Endothelial cell of umbilical vein (primary cell): Measurements from ENCODE around the gene STXBP5. TPM values are rescaled to one million over a fixed set of nuclear protein-coding genes. Genes with fewer than 3 reads are reported as not detected.
A peak's percentile ranks its signal among the peaks of the same experiment; 100 is the strongest.

Experiments used
- BruUV-seq: library from RNA; stranded (reverse); fragments of 400-500 nt; replicated peaks from 2 replicates; lab custom pipeline; 2021; lab: Mats Ljungman, UMichigan
- CTCF ChIA-PET: fragments of 300-600, 350-600 bp; sonication (Branson Sonifier 250); formaldehyde crosslinking; loops from one replicate; lab custom pipeline; 2021; ENCODE audit warnings: antibody characterized with exemption, inconsistent platforms; lab: Charles Lee
- POLR2A ChIA-PET: fragments of 300-600, 350-600 bp; sonication (Branson Sonifier 250); formaldehyde crosslinking; loops from one replicate; lab custom pipeline; 2021; ENCODE audit warnings: antibody characterized with exemption, inconsistent platforms; lab: Charles Lee
- DNase-seq: peaks from one replicate; pipeline ENCODE4 v3.0.0-alpha.2; 2011; ENCODE audit warnings: low read depth, low spot score
- FAIRE-seq: peaks from 2 replicates; lab custom pipeline; 2011; peaks lifted over from hg19 to GRCh38; lab: Jason Lieb, UNC
- H2AFZ ChIP-seq: 2 replicates; pipeline ENCODE4 v1.6.0; 2012; ENCODE audit warnings: low read depth, low read length, control low read depth, inconsistent platforms
- H3K27ac ChIP-seq: 2 replicates; pipeline ENCODE4 v1.5.1; 2011; ENCODE audit warnings: low read depth, mild to moderate bottlenecking, control low read depth, low read length, moderate library complexity; ENCODE audit not compliant: insufficient read depth
- H3K27me3 ChIP-seq, 2 experiments: 2 replicates each; pipeline versions ENCODE4 v1.6.0 to v1.6.1; 2011; ENCODE audit warnings: low read length in 2 of 2, mixed read lengths in 1 of 2; ENCODE audit not compliant: control insufficient read depth in 2 of 2, insufficient read depth in 2 of 2
- H3K36me3 ChIP-seq, 2 experiments: 2 replicates in 1 of 2; 3 replicates in 1 of 2; pipeline ENCODE4 v1.5.1; 2011; ENCODE audit warnings: low read length in 2 of 2, mild to moderate bottlenecking in 1 of 2, moderate library complexity in 1 of 2; ENCODE audit not compliant: control insufficient read depth in 2 of 2, insufficient read depth in 2 of 2; ENCODE audit errors: extremely low read depth in 1 of 2
- H3K4me1 ChIP-seq: 3 replicates; pipeline ENCODE4 v1.5.1; 2011; ENCODE audit warnings: mild to moderate bottlenecking, low read length; ENCODE audit not compliant: control insufficient read depth, insufficient read depth; ENCODE audit errors: extremely low read depth
- H3K4me2 ChIP-seq: 2 replicates; pipeline ENCODE4 v1.6.1; 2011; ENCODE audit warnings: low read length, control low read depth, mixed read lengths; ENCODE audit not compliant: insufficient read depth
- H3K4me3 ChIP-seq, 3 experiments: fragments of 200-600 bp in 1 of 3; sonication (generic), shearing (Covaris generic) in 1 of 3; replicated peaks in 1 of 3; 2 replicates each; pipeline ENCODE4 v1.5.1; 2011 to 2016; ENCODE audit warnings: control low read depth in 3 of 3, low read length in 3 of 3, mild to moderate bottlenecking in 2 of 3, inconsistent platforms in 1 of 3, low read depth in 1 of 3, moderate library complexity in 1 of 3; ENCODE audit not compliant: insufficient read depth in 1 of 3
- H3K79me2 ChIP-seq: 2 replicates; pipeline ENCODE4 v1.6.0; 2012; ENCODE audit warnings: low read length, inconsistent platforms; ENCODE audit not compliant: control insufficient read depth, insufficient read depth
- H3K9ac ChIP-seq: replicated peaks from 2 replicates; pipeline ENCODE3; 2011; ENCODE audit warnings: low read length, control low read depth; ENCODE audit not compliant: insufficient read depth; ENCODE audit errors: extremely low read depth
- H3K9me1 ChIP-seq: replicated peaks from 3 replicates; pipeline ENCODE4 v1.6.0; 2011; ENCODE audit warnings: mild to moderate bottlenecking, low read length; ENCODE audit not compliant: control insufficient read depth, insufficient read depth; ENCODE audit errors: extremely low read depth
- H3K9me3 ChIP-seq: replicated peaks from 2 replicates; pipeline ENCODE4 v1.5.1; 2012; ENCODE audit warnings: low read length, inconsistent platforms; ENCODE audit not compliant: control insufficient read depth, insufficient read depth
- H4K20me1 ChIP-seq: replicated peaks from 2 replicates; pipeline ENCODE3; 2011; ENCODE audit warnings: mild to moderate bottlenecking, low read length; ENCODE audit not compliant: control insufficient read depth, insufficient read depth; ENCODE audit errors: extremely low read depth
- EZH2 ChIP-seq: IDR thresholded peaks from 2 replicates; pipeline ENCODE4 v1.6.1; 2012; ENCODE audit warnings: borderline replicate concordance, low read depth, mild to moderate bottlenecking, moderate library complexity, low read length, inconsistent platforms; ENCODE audit not compliant: severe bottlenecking
- FOS ChIP-seq: IDR thresholded peaks from 2 replicates; pipeline ENCODE4 v1.6.1; 2011; ENCODE audit warnings: mild to moderate bottlenecking, low read length, moderate library complexity, borderline replicate concordance; ENCODE audit not compliant: insufficient read depth
- GATA2 ChIP-seq: IDR thresholded peaks from 2 replicates; pipeline ENCODE4 v1.7.0; 2011; ENCODE audit warnings: low read depth, mild to moderate bottlenecking, moderate library complexity, mixed read lengths, low read length; ENCODE audit not compliant: insufficient read length, insufficient read depth
- JUN ChIP-seq: IDR thresholded peaks from 2 replicates; pipeline ENCODE4 v1.6.1; 2011; ENCODE audit warnings: borderline replicate concordance, low read depth; ENCODE audit not compliant: insufficient read length, insufficient read depth
- MAX ChIP-seq: IDR thresholded peaks from 2 replicates; pipeline ENCODE4 v1.6.1; 2011; ENCODE audit not compliant: insufficient read depth, insufficient read length
- MYC ChIP-seq: IDR thresholded peaks from one replicate; pipeline ENCODE4 v1.6.1; 2011; ENCODE audit warnings: mild to moderate bottlenecking, low read depth, low read length
- POLR2A ChIP-seq: IDR thresholded peaks from 2 replicates; pipeline ENCODE4 v1.6.1; 2012; ENCODE audit warnings: low read depth, mild to moderate bottlenecking, control low read depth, low read length
- POLR2AphosphoS5 ChIP-seq: IDR thresholded peaks from 2 replicates; pipeline ENCODE4 v1.6.1; 2012; ENCODE audit warnings: low read depth, mild to moderate bottlenecking, control low read depth, low read length, moderate library complexity; ENCODE audit not compliant: insufficient read depth
- dilution Hi-C: fragments of 300-500 bp; cut with MboI; formaldehyde crosslinking; loops from one replicate; pipeline ENCODE4 v1.15.0; 2019; ENCODE audit warnings: low sequenced_read_pairs; ENCODE audit not compliant: extremely low pct_ligation_motif_present
- intact Hi-C: fragments of 100-400 bp; cut with micrococcal nuclease; formaldehyde crosslinking; loops from one replicate; pipeline ENCODE4 v1.10.0; 2022
- polyA plus RNA-seq, 4 experiments: library from polyadenylated mRNA; depleted of rRNA in 3 of 4; stranded (reverse) in 3 of 4; unstranded in 1 of 4; fragments of >200 nt; gene quantifications; 2 replicates each; pipeline versions ENCODE4 v1.2.1 to v1.2.3, GENCODE V29; 2011 to 2012; ENCODE audit warnings: missing spikeins in 1 of 4
- total RNA-seq: library from RNA; stranded (reverse); gene quantifications from 2 replicates; pipeline ENCODE4 v1.2.3, GENCODE V29; 2021
- TF ChIP-seq, protein P1 (sequence below), 2 donors: IDR thresholded peaks; 1 replicate in 1 of 2; 2 replicates in 1 of 2; pipeline ENCODE4 v1.5.1; 2011; ENCODE audit warnings: low read length in 2 of 2, mild to moderate bottlenecking in 2 of 2, moderate library complexity in 2 of 2, control low read depth in 1 of 2, inconsistent platforms in 1 of 2, low read depth in 1 of 2; ENCODE audit not compliant: insufficient read depth in 1 of 2; ENCODE audit errors: extremely low read depth in 1 of 2

The STXBP5 gene
- total and polyA plus RNA-seq, 2 donors (not counting 3 experiments of a cell fraction or from before 2014, with no cell fraction given): 7.1 to 21.8 TPM

- FAIRE-seq (no peak), DNase-seq (peak; percentile 4)
- H3K9ac ChIP-seq: no peak overlapping the region
- CTCF ChIA-PET: no interaction called here
- no TSS peak for BruUV-seq
- H3K9me1 ChIP-seq: no peaks in the 10 kb centered on the region
- TF ChIP-seq, protein P1, sequence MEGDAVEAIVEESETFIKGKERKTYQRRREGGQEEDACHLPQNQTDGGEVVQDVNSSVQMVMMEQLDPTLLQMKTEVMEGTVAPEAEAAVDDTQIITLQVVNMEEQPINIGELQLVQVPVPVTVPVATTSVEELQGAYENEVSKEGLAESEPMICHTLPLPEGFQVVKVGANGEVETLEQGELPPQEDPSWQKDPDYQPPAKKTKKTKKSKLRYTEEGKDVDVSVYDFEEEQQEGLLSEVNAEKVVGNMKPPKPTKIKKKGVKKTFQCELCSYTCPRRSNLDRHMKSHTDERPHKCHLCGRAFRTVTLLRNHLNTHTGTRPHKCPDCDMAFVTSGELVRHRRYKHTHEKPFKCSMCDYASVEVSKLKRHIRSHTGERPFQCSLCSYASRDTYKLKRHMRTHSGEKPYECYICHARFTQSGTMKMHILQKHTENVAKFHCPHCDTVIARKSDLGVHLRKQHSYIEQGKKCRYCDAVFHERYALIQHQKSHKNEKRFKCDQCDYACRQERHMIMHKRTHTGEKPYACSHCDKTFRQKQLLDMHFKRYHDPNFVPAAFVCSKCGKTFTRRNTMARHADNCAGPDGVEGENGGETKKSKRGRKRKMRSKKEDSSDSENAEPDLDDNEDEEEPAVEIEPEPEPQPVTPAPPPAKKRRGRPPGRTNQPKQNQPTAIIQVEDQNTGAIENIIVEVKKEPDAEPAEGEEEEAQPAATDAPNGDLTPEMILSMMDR (IDR thresholded peaks at IDR 0.05; ENCODE audit: extremely low read depth in 1 of 2, insufficient read depth in 1 of 2, low read depth in 1 of 2, low read length in 2 of 2): no peak
- H3K4me3 ChIP-seq: no peak overlapping the region
- no peaks in the 10 kb centered on the region for H4K20me1 ChIP-seq
- POLR2A ChIA-PET: no interaction called here
- H3K27me3 ChIP-seq: no peaks in the 10 kb centered on the region
- H3K36me3 ChIP-seq: peaks cover 0 to 3% of the 10 kb centered on the region in 2 experiments
- no peak overlapping the region for H3K4me2 ChIP-seq
- no peaks in the 10 kb centered on the region for H3K9me3 ChIP-seq
- no peaks in the 10 kb centered on the region for H3K79me2 ChIP-seq
- no peak overlapping the region for H3K27ac ChIP-seq
- H3K4me1 ChIP-seq: no peaks in the 10 kb centered on the region
- dilution Hi-C loops: no loop called here
- intact Hi-C loops: no loop called here
- H2AFZ ChIP-seq: no peak overlapping the region
Measured at GRCh38 chr6:147322299-147323162, 118.3 kb downstream of the STXBP5 start.

DNA sequence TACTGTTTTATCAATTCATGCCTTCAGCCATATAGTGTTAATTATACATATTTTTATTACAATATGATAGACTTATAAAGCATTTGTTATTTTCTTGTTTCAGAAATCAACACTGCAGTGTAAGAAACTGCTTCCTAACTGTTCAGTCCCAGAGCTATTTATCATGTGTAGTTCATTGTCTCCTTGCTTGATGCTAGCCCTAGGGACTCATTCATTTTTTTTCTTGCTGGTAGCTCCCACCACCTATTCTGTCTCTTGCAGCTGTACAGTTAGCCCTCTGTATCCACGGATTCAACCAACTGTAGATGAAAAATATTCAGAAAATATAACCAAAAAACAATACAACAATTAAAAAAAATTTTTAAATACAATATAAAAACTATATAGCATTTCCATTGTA is 121.3 kb downstream of the STXBP5 start:
- FAIRE-seq (no peak), DNase-seq (no peak)
- no TSS peak for BruUV-seq
- Histone ChIP-seq H3K27ac (no peak overlapping the region), H3K27me3 (no peaks in the 10 kb centered on the region), H3K4me1 (no peaks in the 10 kb centered on the region), H3K4me2 (no peak overlapping the region), H3K36me3 (peaks cover 0 to 2% of the 10 kb centered on the region in 2 experiments), H3K9me1 (no peaks in the 10 kb centered on the region), H3K4me3 (no peak overlapping the region), H4K20me1 (no peaks in the 10 kb centered on the region), H3K9me3 (no peaks in the 10 kb centered on the region), H3K79me2 (no peaks in the 10 kb centered on the region), H3K9ac (no peak overlapping the region), H2AFZ (no peak overlapping the region)
- intact Hi-C loops (no loop called here), dilution Hi-C loops (no loop called here)
- ChIA-PET CTCF (no interaction called here), POLR2A (no interaction called here)
- TF ChIP-seq JUN (no peak), FOS (no peak), POLR2A (no peak), MAX (no peak), POLR2AphosphoS5 (no peak), EZH2 (no peak), MYC (no peak), GATA2 (no peak)
- TF ChIP-seq, protein P1 (IDR thresholded peaks at IDR 0.05; ENCODE audit: extremely low read depth in 1 of 2, insufficient read depth in 1 of 2, low read depth in 1 of 2, low read length in 2 of 2): no peak
